Activated gamma-delta T cell (primary cell): ENCODE results near the gene LMCD1.

Experiments
- DNase-seq: peaks from one replicate; lab custom pipeline; 2025; lab: John Stamatoyannopoulos, UW
- total RNA-seq, 2 donors: gene quantifications; one replicate each; lab custom pipeline; 2026; lab: John Stamatoyannopoulos, UW

Gene LMCD1, protein sequence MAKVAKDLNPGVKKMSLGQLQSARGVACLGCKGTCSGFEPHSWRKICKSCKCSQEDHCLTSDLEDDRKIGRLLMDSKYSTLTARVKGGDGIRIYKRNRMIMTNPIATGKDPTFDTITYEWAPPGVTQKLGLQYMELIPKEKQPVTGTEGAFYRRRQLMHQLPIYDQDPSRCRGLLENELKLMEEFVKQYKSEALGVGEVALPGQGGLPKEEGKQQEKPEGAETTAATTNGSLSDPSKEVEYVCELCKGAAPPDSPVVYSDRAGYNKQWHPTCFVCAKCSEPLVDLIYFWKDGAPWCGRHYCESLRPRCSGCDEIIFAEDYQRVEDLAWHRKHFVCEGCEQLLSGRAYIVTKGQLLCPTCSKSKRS
- total RNA-seq: 0.05 to 0.74 reads per million in 2 donors

DNA sequence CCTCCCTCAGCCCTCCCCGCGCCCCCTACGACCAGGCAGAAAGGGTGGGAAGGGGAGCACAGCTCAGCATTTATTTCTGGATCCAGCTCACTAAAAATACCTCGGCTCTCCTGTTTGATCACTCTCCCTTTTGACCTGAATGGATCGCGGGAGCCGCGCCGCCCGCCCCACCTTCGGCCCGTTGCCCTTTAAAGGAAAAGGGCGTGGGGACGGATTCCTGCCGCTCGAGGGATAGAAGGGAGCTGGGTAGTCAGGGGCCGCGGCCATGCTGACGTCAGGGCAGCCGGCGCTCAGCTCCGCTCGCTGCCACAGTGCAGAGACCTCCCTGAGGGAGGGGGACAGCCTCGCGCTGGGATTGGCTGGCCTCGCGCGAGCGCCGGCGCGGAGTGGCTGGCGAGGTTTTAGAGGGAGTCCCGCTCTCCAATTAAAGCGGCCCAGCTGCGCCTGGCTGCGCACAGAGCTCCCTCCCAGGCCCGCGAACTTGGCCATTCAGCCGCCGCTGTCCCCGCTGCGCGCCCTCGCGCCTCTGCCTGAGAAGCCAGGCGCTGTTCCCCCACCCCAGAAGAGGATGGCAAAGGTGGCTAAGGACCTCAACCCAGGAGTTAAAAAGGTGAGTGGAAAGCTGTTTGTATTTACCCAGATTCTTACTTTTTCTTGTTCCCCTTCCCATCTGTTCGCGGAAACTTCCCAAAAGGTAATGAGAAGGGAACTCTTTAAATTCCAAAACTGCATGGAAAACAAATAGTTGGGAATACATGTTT is at the start of gene LMCD1:
Gene LMCD1 (plus strand): TSS at position 453 of the 761 bp plus-strand sequence. CDS start 116 bp downstream, at position 569.
- DNase-seq: peak; percentile 50

DNA sequence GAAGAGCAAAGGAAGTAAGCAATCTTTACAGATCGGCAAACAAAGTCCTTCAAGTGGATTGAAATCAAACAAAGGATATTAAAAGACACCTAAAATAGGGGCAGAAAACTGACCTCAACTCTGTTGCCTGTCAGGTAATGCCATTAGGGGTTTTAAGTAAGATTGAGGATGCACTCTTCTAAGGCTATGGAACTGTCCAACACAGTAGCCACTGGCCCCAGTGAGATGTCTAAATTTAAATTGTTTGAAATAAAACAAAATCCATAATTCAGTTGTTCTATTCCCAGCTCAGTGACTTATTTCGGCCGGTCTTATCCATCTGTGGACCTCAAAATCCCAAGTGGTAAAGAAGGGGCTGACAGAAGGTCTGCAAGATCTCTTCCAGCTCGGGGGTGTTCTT is 49.5 kb upstream of the LMCD1 start:
- no peak for DNase-seq

DNA sequence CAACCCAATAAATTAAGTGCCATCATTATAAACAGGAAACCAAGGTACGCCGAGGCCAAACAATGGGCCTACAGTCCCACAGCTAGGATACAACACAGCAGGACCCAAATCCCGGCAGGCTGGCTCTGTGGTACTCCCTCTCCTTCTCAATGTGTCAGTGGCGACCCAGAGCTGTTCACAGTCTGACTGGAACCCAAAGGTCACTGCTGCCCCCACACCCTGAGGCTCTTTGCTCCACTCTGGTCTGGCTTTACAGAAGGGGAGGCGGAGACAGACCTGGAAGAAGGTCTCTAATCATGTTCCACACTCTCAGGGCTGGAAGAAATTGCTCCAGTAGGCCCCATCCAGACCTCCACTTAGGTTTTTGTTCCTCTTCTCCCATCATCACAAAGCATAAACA is 48.5 kb upstream of the LMCD1 start:
- DNase-seq: no peak

DNA sequence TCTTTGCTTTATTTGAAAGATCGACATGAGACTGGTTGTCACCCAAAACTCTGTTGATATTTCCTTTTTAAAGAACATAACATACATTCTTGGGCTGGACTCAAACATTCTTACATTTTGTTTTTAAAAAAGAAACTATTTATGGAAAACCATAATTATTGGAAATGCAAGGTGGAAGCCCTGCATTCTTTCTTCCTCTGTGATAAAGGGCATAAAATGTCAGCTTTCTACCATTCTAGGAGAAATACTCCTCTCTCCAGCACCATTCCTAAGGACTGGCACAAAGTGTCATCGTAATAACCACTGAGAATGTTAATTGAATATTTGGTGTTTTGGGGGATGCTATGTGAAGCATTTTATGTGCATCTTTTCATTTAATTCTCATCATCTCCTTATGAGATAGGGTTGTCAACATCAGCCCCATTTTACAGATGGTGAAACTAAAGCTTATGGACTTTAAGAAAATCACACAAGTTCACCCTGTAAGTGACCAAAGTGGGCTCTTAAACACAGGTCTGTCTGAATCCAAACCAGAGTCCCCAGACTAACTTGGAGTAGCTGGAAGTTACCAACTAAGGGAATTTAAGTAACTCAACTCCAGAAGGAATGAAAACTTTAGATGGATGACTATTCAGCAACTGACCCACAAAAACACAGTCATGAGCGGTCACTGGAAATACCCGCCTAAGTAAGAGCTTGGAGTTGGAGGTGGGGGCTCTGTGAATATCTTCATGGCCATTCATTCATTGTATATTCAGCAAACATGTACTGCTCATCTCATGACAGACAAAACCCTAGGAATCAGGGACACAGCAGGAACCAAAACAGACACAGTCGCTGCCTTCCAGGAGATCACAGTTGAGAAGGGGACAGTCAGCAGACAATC is 45.9 kb upstream of the LMCD1 start:
- DNase-seq: no peak

DNA sequence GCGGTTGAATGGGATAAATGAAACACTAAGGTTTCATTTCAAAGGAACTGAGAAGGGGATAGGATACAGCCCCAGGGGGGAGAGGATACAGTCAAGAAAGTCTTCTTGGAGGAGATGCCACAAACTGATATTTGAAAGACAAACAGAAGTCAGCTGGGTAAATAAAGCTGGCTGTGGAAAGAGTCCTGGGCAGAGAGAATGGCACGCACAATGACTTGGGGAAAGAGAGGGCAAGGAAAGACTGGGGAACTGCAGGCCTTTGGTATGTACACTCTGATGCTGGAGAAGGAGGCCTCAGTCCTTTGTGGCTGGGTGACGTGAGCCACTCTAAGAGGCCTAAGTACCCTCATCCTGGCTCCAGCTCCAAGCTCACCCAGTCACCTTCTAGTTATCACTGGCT is 45.2 kb upstream of the LMCD1 start:
- DNase-seq: no peak

DNA sequence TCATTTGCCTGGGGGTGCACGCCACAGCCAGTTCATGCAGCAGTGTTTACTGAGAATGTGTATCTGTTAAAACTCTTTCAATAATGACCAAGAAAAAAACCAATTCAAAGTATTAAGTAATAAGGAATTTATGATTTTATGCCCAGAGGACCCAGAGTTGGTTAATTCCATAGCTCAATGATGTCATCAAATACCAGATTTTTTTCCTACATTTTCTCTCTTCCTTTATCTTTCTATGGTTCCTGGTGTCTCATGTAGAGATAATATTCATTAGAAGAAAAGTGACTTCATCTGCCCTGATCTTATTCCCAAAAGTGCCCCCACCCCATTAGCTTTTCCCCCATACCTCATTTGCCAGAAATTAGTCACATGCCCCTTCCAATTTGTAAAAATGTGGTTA is 44.6 kb upstream of the LMCD1 start:
- DNase-seq: no peak

DNA sequence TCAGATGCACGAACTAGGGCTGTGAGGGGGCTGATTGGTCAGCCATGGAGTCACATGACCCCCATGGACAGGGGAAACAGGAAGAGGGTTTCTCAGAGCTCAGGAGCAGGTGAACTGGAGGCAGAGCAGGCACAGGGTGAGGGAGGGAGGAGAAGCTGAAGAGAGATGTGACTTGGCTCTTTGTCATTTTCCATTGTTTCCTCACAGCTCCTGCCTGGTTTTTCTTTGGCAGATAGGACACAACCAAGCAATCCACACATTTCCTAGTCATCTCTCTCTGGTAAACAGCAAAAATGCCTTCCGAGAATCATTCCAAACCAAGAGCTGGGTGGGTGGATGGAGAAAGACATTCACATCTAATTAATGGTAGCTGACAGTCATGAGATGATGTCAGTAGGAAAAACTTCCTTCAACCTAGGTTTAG is 43.4 kb upstream of the LMCD1 start:
- DNase-seq: no peak

DNA sequence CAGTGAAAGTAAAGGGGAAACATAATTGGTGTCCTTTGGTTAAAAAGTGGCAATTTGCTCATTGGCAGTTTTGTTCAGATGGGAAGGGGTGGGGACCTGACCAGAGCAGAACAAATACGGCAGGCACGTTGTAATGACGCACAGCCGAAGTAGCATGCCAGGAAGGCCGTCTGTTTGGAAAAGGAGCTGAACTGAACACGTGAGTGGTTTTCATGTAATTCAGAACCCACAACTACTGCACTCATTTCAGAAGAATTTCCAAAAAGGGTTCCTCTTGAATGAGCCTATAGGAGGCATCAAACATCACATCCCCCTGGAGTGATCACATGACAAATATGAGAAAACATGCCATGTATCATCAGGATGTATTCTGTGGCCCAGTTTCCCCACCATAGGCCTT is 42.9 kb upstream of the LMCD1 start:
- no peak for DNase-seq

DNA sequence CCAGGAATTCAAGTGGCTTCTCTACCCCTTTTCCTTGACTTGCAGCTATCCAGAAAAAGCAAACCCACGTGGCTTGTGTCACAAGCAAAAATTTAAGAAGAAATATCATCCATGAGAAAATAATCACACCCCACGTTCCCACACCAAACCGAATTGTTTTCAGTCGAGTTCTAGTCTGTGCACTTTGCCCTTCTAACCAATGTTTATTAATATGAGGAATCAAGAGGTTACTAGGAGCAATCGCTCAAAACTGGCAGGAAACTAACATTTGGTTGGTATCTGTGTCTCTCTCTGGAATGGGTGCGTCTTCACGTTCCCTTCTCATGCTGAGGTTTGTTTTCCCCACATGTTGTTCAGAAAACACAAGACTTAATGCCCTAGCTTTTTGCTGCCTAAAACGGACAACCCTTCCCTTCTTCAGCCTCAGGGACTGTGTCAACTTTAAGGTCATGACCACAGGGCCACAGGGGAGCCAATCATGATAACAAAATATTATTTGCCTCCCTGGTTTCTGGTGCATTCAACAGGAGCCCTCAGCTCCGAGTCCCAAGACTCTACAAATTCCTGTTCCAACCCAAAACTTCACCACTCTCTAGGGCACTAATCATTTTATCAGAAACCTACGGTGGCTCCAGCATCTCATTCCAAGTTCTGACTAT is 41.4 kb upstream of the LMCD1 start:
- DNase-seq: no peak

DNA sequence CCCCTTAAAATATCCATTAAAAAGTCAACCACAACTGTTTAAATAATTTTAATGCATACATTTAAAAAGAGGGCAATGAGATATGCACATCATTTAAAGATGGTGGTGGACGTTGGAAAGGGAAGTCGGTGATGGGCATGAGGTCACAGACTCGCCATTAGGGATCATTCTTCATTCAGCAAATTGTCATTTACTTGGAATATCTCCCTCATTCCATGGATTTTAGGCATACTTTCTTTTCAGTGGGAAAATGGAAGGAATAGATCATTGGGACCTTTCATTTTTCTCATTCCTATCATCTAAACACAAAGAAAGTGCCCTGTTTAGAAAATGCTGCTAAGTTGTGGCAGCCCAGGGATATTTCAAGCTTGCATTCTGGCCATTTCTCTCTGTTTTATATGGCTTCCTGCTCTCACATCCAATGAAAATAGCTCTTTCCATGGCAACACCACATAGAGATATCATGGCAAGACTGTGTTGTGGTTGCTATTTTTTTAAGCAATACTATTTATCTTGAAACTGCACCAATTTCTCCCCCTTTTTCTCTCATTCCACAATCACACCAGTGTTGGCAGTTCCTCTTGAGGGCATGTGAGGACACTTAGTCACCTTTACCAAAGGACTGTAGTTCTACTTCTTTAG is 40.7 kb upstream of the LMCD1 start:
- no peak for DNase-seq

DNA sequence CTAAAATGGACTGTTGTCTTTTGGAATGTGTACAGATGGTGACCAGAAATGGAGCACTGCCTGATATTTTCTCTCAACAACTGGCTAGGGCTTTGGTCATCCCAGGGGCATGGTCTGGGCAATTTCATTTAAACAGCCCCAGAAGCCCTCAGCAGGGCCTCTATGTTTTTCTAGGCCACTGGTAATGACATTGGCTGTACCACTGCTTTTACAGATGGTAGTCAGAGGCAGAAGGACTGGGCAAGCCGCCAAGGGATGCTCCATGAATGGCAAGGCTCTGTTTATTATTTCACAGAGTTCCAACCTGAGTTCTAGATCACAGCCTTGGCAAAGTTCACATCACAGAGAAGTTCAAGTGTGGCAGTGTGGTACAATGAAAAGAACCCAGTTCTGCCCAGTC is 37.0 kb upstream of the LMCD1 start:
- no peak for DNase-seq

DNA sequence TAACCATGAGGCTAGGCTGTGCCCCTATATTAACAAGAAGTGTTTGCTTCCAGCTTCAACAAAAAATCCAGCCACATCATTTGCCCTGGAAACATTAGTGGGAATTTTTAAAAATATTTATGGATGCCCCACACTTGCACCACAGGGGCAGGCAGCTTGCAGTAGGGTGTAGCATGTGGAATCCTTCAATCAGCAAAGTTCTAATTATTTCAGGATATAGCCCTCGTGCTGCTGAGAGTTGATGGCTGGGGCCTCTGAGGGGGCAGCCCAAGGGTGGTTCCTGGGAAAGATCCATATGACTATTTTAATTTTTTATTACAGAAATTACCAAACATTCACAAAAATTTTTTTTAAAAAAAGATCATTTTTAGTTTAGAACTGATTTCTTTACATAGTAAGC is 35.1 kb upstream of the LMCD1 start:
- DNase-seq: no peak

DNA sequence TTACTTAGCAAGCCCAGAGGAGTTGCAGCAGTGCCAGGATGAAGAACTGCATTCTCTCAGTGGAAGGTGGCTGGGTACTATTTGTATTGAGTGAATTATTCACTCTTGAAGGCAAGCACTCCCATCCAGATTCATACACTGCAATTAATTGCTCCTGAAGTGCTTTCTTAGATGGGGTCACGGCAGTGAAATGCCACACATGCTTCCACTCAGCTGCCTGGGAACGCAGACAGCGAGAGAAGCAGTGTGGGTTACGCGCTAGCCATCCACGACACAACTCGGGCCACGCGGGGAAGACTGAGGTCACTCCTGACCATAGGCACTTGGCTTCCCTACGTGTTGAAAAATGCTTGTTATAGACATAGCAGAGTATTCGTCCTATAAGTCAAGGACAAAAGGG is 30.8 kb upstream of the LMCD1 start:
- DNase-seq: no peak

DNA sequence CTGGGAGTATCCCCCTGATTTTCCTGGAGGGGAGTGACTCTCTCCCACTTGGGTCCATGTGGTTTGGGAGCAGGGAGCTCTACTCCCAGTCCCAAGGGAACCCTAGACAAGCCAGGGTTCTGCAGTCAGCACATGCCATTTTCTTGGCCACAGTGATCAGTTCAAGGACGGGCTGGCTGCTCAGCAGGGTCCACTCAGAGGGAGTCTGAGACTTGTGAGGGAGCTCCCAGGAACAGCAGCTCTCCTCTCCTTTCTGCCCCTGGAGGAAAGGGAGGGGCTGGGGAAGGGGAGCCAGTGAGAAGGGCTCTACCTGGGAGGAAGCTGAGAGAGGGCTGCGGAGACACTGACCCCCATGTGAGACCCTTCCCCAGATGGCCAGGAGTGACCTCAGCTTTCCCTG is 29.1 kb upstream of the LMCD1 start:
- DNase-seq: no peak

DNA sequence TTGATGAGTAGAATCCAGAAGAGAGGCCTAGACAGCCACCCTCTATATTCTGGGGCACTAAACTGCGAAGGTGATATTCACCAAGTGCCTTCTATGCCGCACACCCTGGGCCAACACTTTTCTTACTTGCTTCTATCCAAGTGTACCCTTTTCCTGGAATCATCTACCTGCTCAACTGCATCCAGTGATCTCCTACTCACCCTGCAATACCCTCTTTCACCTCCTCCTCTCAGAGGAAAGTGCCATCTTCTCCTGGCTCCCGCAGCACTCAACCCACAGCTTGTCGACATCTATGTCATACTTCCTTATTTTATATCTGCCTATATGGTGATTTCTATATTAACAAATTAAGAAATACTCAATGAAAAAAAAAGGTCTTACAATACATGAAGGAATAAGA is 28.6 kb upstream of the LMCD1 start:
- DNase-seq: no peak

DNA sequence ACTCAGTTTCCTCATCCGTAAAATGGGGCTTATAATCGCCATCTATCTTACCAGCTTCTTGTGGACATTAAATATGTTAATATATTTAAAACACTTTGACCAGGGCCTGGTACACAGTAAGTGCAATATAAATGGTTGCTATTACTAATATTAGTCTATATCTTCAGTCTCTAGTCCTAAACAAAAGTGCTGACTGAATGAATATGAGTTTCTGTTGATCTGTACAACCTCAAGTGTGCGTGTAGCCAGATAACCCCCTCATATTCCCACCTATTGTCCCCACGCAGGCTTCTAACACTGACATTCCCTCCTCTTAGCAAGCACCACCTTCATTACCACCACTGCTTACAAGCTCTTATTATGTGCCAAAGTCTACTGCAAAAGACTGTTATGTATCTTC is 27.6 kb upstream of the LMCD1 start:
- DNase-seq: no peak

DNA sequence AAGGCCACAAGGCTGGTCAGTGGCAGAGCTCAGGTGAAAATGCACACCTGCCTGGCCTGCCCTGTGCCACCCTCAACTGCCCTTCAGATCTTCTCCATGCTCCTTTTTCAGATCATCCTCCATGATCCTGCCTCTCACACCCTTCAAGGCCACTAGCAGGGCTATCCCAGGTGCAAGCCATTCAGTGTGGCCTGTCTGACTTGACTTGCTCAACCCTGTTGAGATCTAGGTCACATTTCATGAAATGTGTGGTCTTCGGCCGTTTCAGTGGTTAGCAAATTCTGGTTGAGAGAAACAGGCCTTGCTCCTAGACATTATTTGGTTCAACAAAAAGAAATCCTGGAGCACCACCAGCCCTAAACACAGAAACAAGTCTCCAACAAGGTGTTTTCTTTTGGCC is 26.6 kb upstream of the LMCD1 start:
- no peak for DNase-seq

DNA sequence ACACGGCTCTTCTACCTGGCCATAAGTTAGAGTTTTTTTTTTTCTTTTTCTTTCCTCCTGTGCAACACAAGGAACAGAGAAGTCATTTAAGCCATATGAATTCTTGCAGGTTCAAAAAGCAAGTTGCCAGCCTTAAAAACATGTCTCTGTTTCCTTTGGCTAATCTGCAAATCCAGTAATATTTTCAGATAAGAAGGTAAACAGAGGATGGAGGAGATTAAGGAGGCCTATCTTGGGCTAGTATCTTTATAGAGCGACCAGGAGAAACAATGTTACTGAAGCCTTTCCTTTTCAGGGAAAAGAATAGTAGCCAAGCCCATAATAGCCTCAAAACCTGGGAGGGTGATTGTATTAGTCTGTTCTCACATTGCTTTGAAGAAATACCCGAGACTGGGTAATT is 20.9 kb upstream of the LMCD1 start:
- DNase-seq: no peak

DNA sequence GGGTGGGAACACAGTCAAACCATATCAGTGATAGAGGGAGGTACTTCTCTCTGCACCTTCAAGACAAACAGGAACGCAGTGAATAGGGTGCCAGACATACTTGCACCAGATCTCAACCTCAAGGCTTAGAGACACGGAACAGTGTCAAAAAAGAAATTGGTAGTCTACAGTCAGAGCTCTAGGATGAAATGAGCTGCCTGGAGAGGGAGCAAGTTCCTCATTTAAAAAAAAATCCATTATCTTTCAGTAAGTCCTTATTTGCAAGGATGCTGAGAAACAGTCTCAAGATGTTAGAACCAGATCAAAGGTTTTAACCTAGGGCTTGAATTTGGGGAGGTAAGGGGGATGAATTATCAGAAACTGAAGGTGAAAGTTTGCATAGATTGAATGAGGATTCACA is 20.2 kb upstream of the LMCD1 start:
- DNase-seq: no peak

DNA sequence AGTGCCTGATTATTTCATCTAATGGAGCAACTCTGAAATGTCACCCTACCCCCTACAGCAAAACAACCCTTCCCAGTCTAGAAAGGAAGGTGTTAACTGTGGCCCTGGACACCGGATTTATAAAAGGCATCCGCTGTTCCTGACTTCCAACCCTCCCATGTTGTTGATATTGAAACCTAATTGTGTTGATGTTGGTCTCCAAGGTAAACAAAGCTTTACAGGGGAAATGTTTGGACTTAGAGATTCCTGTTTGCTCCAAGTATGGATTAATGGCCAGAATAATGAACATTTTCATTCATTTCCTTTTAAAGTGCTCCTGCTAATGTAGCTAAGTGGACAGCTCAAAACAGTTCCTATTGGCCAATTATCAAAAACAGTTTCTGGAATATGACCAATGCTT is 19.4 kb upstream of the LMCD1 start:
- no peak for DNase-seq

DNA sequence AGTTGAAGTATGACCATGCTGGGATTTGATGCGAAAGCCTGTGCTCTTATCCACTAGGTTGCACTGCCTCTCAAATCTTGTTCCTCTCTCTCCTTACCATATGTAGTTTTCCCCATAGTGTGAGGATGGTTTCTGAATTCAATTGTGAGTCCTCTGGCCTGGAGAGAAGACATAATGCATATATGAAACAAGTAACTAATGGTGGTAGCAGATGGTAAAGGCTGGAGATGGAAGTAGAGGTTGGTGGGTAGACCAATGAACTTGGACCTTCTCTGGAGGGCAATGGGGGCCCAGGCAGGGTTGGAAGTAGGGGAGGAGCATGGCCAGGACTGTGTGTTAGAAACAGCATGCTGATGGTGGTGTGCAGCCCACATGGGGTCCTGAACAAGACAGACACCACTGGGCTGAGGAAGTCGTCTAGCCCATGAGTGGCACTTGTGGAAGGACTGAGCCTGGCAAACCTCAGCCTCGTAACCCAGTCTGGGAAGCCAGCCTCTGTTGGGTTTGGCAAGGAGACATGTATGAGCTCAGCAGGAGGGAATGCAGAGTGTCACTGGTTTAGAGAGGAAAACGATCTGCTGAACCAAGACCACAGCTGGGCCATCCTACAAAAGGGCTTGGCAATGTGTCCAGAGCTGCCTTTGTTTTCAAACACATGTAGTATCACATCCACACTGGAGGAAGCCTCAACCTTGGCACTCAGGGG is 18.5 kb upstream of the LMCD1 start:
- no peak for DNase-seq
